ENCODE results near the gene INO80C. TPM values are rescaled to one million over a fixed set of nuclear protein-coding genes. Genes with fewer than 3 reads are reported as not detected.

Gene INO80C
- polyA plus RNA-seq, 1 donor (not counting 4 experiments of a cell fraction or from before 2014, with no cell fraction given): 54.7 TPM

GRCh38 chr18:35465329-35465728 is 32.4 kb downstream of the INO80C start:
- Histone ChIP-seq H3K27ac (ENCODE audit: control insufficient read depth, insufficient read depth, low read length) (no peak overlapping the region), H3K9me1 (ENCODE audit: control insufficient read depth, extremely low read depth, insufficient read depth, low read length) (peaks cover 3% of the 10 kb centered on the region), H3K4me1 (ENCODE audit: control insufficient read depth, extremely low read depth, insufficient read depth, low read length) (peaks cover 14% of the 10 kb centered on the region), H4K20me1 (ENCODE audit: control insufficient read depth, extremely low read depth, insufficient read depth, low read length) (peaks cover 5% of the 10 kb centered on the region), H3K9me3 (ENCODE audit: control insufficient read depth, low read depth, low read length) (no peaks in the 10 kb centered on the region), H3K79me2 (ENCODE audit: control insufficient read depth, insufficient read depth, low read length) (peaks cover 13% of the 10 kb centered on the region), H3K9ac (ENCODE audit: control insufficient read depth, extremely low read depth, insufficient read depth, low read length) (no peak overlapping the region), H3K4me2 (ENCODE audit: control insufficient read depth, extremely low read depth, insufficient read depth, low read depth, low read length) (no peak overlapping the region), H3K27me3 (ENCODE audit: control insufficient read depth, extremely low read depth, insufficient read depth, low read length) (no peaks in the 10 kb centered on the region), H3K36me3 (ENCODE audit: control insufficient read depth in 2 of 2, extremely low read depth in 1 of 2, insufficient read depth in 2 of 2, low read length in 2 of 2) (peaks cover 19 to 28% of the 10 kb centered on the region in 2 experiments), H3K4me3 (ENCODE audit: control insufficient read depth in 2 of 3, extremely low read depth in 1 of 3, insufficient read depth in 2 of 3, low read depth in 1 of 3, low read length in 3 of 3) (no peak overlapping the region), H2AFZ (ENCODE audit: control insufficient read depth, low read length) (no peak overlapping the region)
- DNase-seq (ENCODE audit: low read depth, low spot score): no peak
- TF ChIP-seq EZH2 (IDR thresholded peaks at IDR 0.05; ENCODE audit: low read length): no peak
- TF ChIP-seq, protein P1, sequence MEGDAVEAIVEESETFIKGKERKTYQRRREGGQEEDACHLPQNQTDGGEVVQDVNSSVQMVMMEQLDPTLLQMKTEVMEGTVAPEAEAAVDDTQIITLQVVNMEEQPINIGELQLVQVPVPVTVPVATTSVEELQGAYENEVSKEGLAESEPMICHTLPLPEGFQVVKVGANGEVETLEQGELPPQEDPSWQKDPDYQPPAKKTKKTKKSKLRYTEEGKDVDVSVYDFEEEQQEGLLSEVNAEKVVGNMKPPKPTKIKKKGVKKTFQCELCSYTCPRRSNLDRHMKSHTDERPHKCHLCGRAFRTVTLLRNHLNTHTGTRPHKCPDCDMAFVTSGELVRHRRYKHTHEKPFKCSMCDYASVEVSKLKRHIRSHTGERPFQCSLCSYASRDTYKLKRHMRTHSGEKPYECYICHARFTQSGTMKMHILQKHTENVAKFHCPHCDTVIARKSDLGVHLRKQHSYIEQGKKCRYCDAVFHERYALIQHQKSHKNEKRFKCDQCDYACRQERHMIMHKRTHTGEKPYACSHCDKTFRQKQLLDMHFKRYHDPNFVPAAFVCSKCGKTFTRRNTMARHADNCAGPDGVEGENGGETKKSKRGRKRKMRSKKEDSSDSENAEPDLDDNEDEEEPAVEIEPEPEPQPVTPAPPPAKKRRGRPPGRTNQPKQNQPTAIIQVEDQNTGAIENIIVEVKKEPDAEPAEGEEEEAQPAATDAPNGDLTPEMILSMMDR (optimal IDR thresholded peaks at IDR 0.05 in 1 of 3, IDR thresholded peaks at IDR 0.05 in 1 of 3, conservative IDR thresholded peaks at IDR 0.05 in 1 of 3; ENCODE audit: extremely low read depth in 1 of 3, insufficient read depth in 2 of 3, low read length in 3 of 3): no peak
- dilution Hi-C loops (cut with MboI; ENCODE audit: extremely low pct_ligation_motif_present, low sequenced_read_pairs): no loop called here
- no peak for FAIRE-seq

DNA sequence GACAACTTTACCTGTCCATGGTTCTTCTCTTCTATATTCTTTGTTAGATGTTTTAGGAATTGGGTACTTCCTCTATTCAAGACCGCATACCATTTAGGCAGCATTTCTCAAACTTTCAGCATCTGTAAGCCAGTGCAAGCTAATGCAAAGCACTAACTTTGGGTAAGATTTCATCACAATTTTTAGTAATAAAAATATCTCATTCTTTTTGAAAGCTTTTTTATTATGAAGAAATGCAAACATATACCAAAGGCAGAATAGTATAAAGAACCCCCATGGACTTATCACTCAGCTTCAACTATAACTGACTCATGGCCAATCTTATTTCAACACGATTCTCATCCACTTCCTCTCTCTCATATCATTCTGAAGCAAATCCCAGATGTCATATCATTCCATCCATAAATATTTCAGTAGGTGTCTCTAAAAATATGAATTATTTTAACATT is 32.9 kb downstream of the INO80C start:
- Histone ChIP-seq H3K9me1 (ENCODE audit: control insufficient read depth, extremely low read depth, insufficient read depth, low read length) (peaks cover 3% of the 10 kb centered on the region), H3K4me1 (ENCODE audit: control insufficient read depth, extremely low read depth, insufficient read depth, low read length) (peaks cover 15% of the 10 kb centered on the region), H4K20me1 (ENCODE audit: control insufficient read depth, extremely low read depth, insufficient read depth, low read length) (peaks cover 5% of the 10 kb centered on the region), H3K9me3 (ENCODE audit: control insufficient read depth, low read depth, low read length) (no peaks in the 10 kb centered on the region), H3K36me3 (ENCODE audit: control insufficient read depth in 2 of 2, extremely low read depth in 1 of 2, insufficient read depth in 2 of 2, low read length in 2 of 2) (peaks cover 18 to 28% of the 10 kb centered on the region in 2 experiments), H3K27me3 (ENCODE audit: control insufficient read depth, extremely low read depth, insufficient read depth, low read length) (no peaks in the 10 kb centered on the region), H3K4me3 (ENCODE audit: control insufficient read depth in 2 of 3, extremely low read depth in 1 of 3, insufficient read depth in 2 of 3, low read depth in 1 of 3, low read length in 3 of 3) (no peak overlapping the region), H3K4me2 (ENCODE audit: control insufficient read depth, extremely low read depth, insufficient read depth, low read depth, low read length) (no peak overlapping the region), H2AFZ (ENCODE audit: control insufficient read depth, low read length) (no peak overlapping the region), H3K79me2 (ENCODE audit: control insufficient read depth, insufficient read depth, low read length) (peaks cover 8% of the 10 kb centered on the region), H3K27ac (ENCODE audit: control insufficient read depth, insufficient read depth, low read length) (no peak overlapping the region), H3K9ac (ENCODE audit: control insufficient read depth, extremely low read depth, insufficient read depth, low read length) (no peak overlapping the region)
- dilution Hi-C loops (cut with MboI; ENCODE audit: extremely low pct_ligation_motif_present, low sequenced_read_pairs): no loop called here
- no peak for TF ChIP-seq EZH2 (IDR thresholded peaks at IDR 0.05; ENCODE audit: low read length)
- TF ChIP-seq, protein P1 (optimal IDR thresholded peaks at IDR 0.05 in 1 of 3, IDR thresholded peaks at IDR 0.05 in 1 of 3, conservative IDR thresholded peaks at IDR 0.05 in 1 of 3; ENCODE audit: extremely low read depth in 1 of 3, insufficient read depth in 2 of 3, low read length in 3 of 3): no peak
- FAIRE-seq (no peak), DNase-seq (ENCODE audit: low read depth, low spot score) (no peak)
